Loucy (cell line): Measurements from ENCODE around the gene NDUFV3.

ENCODE experiments used
- EZH2phosphoT487 ChIP-seq: fragments of 200-600 bp; IDR thresholded peaks from 2 replicates; pipeline ENCODE4 v1.6.1; 2018; ENCODE audit warnings: antibody characterized with exemption, mild to moderate bottlenecking, moderate library complexity, borderline replicate concordance
- TF ChIP-seq, protein P1 (sequence below): fragments of 200-600 bp; sonication (generic); conservative IDR thresholded peaks from 2 replicates; pipeline ENCODE4 v1.5.1; 2014; ENCODE audit warnings: mild to moderate bottlenecking, antibody characterized with exemption, low read length

DNA sequence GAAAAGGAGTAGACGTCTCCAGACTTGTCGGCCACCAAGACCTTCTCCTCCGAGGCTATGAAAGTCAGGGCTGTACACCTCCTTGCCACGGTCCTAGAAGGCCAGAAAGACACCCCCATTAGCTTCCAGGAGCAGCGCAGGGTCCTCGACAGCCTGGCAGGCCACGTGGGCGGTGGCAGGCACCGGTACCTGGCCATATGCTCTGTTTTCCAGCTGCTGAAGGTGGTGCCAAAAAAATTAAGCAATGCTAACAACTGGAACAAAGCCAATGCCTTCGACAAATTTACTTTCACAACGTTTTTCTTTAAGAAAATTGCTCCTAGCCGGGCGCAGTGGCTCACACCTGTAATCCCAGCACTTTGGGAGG is 29.6 kb upstream of the NDUFV3 start:
- TF ChIP-seq, protein P1, sequence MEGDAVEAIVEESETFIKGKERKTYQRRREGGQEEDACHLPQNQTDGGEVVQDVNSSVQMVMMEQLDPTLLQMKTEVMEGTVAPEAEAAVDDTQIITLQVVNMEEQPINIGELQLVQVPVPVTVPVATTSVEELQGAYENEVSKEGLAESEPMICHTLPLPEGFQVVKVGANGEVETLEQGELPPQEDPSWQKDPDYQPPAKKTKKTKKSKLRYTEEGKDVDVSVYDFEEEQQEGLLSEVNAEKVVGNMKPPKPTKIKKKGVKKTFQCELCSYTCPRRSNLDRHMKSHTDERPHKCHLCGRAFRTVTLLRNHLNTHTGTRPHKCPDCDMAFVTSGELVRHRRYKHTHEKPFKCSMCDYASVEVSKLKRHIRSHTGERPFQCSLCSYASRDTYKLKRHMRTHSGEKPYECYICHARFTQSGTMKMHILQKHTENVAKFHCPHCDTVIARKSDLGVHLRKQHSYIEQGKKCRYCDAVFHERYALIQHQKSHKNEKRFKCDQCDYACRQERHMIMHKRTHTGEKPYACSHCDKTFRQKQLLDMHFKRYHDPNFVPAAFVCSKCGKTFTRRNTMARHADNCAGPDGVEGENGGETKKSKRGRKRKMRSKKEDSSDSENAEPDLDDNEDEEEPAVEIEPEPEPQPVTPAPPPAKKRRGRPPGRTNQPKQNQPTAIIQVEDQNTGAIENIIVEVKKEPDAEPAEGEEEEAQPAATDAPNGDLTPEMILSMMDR = no peak
- no peak for TF ChIP-seq EZH2phosphoT487
